ENCODE data around the gene TDG.

DNA sequence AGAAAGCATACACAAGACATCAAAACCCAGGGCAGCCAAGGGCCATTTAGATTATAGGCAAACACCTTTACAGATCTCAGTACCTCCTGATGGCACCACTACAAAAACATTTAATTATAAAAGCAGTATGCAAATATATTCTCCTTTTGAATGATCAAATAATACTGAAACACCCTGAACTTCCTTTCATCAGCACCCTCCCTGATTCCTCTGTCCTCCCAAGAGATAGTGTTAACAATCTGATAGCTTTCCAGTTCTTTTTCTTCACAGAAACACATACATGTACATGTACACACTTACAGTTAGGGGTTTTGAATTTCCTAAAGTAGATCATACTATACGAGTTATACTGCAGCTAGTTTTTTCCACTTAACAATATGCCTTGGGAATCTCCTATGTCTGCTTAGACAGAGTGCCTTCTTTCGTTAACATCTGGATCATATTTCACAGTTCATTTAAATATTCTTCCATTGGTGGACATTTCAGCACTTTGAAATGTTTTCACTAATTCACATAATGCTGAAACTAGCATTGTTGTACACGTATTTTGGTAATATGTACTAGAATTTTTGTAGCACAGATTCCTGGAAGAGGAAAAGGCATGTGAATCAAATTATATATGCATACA lies 35.2 kb downstream of the TDG start:
- TF ChIP-seq CTCF (IDR thresholded peaks at IDR 0.05) (no peak), POLR2A (IDR thresholded peaks at IDR 0.05) (no peak)

Data from esophagus squamous epithelium (tissue), 4 donors.